ENCODE measurements around the gene PVALB.
A peak's percentile ranks its signal among the peaks of the same experiment; 100 is the strongest.

PVALB gene, protein sequence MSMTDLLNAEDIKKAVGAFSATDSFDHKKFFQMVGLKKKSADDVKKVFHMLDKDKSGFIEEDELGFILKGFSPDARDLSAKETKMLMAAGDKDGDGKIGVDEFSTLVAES

DNA sequence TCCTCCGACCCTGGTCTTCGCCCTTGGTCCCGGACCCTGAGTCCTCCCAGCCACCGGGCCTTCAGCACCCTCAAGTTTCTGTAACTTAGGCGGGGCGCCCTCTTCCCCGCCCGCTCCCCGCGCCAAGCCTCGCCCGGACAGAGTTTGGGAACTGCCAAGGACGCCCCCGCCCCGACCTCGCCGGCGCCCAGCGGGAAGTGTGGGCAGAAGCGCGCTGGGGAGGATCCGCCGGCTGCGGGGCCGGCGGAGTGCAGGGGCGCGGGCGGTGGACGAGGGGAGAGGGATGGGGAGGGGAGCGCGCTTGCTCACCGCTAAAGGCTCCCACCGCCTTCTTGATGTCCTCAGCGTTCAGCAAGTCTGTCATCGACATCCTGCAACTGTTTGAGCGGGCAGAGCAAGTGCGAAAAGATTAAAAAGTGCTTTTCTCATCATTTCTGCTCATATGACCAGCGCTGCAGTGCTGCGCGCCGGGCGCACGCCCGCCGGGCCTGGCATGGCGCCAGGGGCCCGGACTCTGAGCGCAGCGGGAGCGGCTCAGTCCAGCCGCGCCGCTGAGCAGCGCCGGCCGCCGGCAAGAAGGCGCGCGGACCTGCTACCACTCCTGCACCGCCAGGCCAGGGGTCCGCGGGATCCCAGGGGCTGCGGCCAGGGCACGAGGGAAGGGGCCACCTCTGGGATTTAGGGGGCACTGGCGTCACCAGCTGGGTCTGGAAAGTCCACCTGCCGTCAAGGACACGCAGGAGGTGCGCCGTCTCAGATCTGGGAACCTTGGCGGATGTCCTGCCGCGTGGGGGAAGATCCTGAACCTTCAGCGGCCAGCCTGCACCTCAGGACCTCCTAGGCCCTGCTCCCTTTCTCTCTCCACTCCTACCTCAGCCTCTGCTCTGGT, at the start of gene PVALB:
TSS of gene PVALB (minus strand) at position 400 of the 889 bp plus-strand sequence. CDS start at position 370, 30 bp downstream.
- DNase-seq (ENCODE audit: extremely low spot score, insufficient read length, low read depth) (no peak), FAIRE-seq (no peak)

DNA sequence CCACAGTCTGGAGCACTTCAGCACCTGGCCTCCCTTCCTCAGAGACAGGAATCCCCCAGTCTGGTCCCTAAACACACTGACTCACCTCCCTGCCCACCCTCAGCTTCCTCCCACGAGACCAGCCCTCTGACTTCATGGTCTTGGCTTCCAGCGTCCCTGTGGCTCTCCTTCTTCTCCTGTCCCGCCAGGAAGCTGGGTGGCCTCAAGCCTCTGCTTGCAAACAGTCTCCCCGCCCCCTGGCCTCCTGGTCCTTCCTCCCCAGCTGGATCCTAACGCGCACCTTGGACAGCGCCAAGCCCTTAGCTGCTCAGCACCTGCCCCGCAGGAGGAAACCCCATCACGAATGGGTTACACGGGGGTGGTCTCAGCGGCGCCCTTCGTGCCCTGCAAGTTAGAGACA, 48.5 kb upstream of the PVALB start:
- FAIRE-seq (no peak), DNase-seq (ENCODE audit: extremely low spot score, insufficient read length, low read depth) (no peak)

DNA sequence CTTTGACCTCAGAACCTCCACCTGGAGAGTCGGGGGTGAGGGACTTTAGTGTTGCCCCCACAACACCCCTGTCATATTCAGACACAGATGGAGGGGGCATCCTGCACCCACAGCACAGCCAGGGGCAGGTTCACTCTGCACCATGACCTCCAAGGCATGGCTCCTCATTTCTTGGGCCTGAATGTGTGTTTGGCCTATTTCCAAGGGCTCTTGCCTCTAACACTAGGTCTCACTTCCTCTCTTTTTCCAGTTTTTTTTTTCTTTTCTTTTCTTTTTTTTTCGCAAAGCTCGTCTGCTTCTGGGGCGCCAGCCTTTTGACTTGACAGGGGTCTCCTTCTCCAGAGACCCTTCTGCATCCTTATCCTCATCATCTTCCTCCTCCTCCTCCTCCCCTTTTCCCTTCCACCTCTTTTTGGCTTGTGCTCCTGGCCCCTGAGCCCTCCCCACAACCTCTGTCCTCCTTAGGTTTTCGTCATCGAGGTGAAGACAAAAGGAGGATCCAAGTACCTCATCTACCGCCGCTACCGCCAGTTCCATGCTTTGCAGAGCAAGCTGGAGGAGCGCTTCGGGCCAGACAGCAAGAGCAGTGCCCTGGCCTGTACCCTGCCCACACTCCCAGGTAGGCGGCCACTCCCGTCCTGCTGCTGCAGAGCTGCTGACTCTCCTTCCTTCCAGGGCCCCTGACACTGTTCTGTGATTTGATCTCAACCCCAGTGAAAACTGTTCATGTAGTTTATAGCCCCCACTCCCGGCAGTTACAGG, 47.8 kb upstream of the PVALB start:
- no peak for DNase-seq (ENCODE audit: extremely low spot score, insufficient read length, low read depth)
- FAIRE-seq = no peak

DNA sequence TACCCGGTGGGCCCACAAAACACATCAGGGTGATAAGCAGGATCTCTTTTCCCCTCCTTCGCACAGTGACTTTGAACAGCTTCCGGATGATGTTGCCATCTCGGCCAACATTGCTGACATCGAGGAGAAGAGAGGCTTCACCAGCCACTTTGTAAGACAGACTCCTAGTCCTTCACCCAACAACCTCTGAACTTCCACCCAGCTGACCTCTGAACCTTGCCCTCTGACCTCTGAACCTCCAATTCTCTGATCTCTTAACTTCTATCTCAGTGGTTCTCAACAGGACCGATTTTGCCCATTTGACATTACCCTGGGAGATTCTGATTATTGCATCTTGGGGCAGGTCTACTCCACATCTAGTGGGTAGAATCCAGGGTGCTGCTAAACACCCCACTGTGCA, 47.1 kb upstream of the PVALB start:
- DNase-seq (ENCODE audit: extremely low spot score, insufficient read length, low read depth) (no peak), FAIRE-seq (no peak)

DNA sequence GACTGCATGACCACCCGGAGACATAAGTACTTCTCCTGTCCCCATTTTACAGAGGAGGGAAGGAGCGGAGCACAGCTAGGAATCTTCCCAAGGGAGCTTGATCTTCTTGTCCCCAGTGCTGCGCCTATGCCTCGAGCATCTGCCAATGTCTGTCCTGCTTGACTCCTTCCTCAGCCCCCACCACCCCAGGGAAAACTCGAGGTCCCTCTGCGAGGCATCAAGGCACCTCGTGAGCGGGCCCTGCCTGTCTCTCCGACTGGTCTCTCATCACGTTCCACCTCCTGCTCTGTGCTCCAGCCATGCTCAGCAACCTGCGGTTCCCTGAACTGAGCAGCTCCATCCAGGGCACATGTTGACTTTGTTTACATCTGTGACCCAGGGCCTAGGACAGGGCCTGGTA, 46.4 kb upstream of the PVALB start:
- DNase-seq (ENCODE audit: extremely low spot score, insufficient read length, low read depth) (no peak), FAIRE-seq (no peak)

DNA sequence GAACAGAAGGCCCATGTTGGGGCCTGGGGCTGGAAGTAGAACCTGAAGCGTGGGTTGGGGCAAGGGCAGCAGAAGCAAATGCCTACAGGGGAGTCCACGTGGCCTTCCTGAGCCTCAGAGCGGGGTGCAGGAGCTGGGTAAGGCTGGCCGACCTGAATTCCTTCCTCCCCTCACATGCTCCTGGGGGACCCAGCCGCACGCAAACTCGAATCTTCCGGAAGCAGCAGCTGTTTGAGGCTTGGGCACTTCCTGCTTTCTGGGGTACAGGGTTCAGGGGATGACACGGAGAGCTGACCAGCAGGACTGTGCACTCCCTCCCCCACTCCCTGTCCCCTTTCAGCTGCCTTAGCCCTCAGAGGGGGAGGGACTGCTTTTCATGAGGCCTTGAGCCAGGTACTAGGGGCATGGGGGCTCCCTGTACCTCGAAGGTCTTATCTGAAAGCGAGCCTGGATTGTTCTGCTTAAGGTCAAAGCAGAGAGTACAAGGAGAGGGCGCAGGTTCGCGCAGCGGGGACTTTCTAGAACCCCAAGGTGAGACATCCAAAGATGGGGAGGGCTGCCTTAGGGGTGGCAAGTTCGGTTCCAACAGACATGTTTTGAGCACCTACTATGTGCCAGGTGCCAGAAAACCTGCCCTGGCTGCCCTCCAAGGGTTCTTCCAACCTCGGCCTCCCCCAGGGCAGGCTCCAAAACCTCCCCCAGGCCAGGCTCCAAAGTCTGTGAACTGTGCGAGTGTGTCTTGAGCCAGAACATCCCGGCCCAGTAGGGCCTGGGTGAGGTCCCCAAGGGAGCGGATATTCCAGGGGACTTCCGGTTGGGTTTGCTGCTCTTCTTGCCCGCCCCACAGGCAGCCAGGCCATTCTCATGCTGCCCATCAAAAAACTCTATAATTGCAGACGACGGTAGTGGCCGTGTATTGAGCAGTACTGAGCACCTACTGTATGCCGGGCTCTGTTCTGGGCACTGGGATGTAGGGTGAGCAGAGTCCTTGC, 45.7 kb upstream of the PVALB start:
- peak; percentile 98 for FAIRE-seq
- DNase-seq (ENCODE audit: extremely low spot score, insufficient read length, low read depth) = peak; percentile 60

DNA sequence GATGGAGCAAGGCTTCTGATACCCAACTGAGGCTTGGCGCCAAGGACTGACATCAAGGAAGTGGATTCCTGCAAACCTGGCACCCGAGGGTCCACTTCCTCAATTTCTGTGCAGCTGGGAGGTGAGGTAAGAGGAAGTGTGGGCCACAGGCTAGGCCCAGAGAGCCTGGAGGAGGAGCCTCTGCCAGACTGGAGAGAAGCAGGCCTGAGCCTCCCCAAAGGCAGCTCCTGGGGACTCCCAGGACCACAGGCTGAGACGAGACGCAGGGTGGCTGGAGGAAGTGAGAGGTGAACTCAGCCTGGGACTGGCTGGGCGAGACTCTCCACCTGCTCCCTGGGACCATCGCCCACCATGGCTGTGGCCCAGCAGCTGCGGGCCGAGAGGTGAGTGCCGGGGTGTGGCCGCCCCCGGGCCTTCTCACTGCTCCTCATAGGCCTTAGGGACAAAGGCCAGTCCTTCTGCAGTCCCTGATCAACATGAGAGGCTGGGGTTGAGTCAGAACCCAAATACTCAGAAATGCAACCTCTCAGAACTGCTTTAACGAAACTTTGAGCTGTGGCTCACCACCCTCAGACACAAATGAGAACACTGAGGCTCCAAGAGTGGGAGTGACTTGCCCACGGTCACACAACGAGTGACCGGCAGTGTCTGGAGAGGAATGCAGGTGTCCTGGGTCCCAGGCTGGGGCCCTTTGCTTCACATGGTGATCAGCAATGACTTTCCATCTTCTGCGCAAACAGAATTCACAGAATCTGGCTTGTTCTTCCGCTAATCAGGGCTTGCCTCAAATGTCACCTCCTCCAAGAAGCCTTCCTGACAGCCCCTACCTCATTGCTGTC, 44.2 kb upstream of the PVALB start, which contains the start of gene NCF4:
TSS of gene NCF4 (plus strand) at position 186 of the 839 bp plus-strand sequence. CDS start at position 352, 166 bp downstream.
- FAIRE-seq = peak; percentile 100
- peak; percentile 82 for DNase-seq (ENCODE audit: extremely low spot score, insufficient read length, low read depth)

DNA sequence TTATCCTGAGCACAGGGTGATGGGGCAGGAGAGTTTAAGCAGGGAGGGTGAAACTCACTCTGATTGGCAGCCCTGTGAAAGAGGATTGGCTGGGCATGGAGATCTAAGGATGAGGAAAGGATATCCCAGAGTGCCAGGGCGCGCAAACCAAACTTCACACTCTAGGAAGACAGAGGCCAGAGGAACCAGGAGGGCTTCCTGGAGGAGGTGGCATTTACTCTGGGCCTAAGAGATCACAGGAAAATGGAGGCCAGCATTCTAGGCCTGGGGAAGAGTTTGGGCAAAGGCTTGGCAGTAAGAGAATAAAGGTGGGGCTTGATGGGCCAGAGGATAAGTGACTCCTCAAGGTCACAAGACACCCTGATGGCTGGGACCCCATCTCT, 43.6 kb upstream of the PVALB start:
- FAIRE-seq = no peak
- no peak for DNase-seq (ENCODE audit: extremely low spot score, insufficient read length, low read depth)

DNA sequence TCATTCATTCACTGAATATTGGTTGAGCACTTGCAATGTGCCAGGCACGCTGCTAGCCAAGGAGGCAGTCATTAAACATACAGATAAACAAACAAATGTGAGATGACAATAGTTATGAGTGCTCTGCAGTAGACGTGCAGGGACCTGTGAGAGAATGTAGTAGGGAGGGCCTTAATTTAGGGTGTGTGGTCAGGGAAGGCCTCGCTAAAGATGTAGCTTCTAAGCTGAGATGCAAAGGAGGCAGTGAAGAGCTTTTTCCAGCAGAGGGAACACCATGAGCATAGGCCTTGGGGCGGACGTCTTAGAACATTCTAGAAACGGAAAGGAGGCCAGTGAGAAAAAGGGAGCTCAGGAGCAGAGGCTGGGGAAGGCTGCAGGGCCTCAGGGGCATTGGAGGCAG, 43.2 kb upstream of the PVALB start:
- FAIRE-seq (no peak), DNase-seq (ENCODE audit: extremely low spot score, insufficient read length, low read depth) (no peak)

DNA sequence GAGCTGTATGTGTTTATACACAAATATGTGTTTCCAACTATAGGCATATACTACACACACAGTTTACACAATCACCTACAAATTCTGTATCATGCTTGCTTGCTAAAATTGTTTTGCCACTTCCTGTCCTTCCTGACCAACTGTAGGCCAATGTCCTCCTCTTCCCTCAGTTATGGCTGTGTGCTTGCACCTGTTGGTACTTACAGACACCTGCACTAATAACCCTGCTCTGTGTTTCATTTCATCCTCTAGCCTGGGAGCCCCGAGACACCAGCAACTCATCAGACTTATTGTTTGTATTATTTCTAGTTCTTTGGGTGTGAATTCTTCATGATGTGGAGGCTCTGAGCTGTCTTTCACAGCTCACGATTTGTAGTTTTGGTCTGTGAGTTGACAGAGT, 42.1 kb upstream of the PVALB start:
- DNase-seq (ENCODE audit: extremely low spot score, insufficient read length, low read depth) (no peak), FAIRE-seq (peak; percentile 77)

DNA sequence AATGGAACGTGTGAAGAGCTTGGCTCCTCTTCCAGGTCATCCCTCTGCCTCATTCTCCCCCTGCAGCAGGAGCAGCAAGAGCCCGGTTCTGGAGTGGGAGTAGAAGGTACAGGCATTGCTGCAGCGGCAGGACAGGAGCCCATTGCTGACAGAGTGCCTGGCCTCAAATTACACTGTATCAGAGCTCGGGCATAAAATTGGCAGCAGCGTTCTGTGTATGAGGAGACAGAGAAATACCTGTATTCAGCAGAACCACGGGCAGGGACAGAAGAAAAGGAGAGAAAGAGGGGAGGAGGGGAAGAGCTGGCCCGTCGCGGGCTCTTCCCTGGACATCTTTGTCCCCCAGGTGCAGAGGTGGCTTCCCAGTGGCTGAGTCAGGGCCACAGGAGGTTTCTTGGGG, 41.3 kb upstream of the PVALB start:
- no peak for FAIRE-seq
- no peak for DNase-seq (ENCODE audit: extremely low spot score, insufficient read length, low read depth)

DNA sequence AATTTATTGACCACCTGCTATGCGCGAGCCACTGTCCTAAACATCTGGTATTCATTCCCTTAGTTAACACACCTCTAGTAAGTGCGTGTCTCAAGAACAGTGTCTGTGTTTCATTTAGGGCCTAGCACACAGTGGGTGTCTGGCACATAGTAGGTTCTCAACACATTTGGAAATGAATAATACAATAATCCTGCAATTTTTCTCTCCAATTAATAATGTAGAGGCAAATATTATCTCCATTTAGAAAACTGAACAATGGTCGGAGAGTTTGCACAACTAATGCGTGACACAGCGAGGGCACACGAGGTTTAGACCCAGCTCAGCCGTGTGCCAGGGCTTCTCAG, 39.9 kb upstream of the PVALB start:
- no peak for DNase-seq (ENCODE audit: extremely low spot score, insufficient read length, low read depth)
- FAIRE-seq = no peak

DNA sequence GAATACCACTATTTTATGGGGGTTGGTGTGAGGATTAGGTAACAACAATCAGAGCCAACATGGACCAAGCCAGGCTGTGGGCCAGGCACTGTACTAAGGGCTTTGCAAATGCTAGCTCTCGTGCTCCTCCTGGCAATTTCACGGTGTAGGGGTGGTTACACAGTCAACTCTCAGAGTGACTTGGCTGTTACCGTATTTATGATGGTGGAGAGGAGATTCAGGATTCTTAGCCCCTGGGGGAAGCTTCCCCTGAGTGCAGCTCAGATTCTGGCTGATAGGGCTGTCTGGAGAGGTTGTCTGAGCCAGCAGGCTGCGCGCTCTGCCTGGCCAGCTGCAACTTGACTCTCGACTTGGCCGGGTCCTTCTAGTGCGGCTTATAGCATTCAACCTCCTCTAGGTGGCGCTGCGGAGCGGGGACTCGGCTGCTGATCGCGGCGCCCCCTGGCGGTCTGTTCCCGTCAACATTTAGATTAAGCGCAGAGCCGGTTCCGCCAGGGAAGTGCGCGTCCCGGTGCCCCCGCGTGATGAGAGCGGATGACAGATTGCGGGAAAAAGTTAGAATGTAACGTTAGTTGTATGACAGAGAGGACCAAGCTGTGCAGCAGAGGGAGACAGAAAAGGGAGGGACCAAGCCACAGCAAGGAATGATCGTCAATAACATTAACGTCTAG, 39.4 kb upstream of the PVALB start:
- DNase-seq (ENCODE audit: extremely low spot score, insufficient read length, low read depth) (peak; percentile 54), FAIRE-seq (peak; percentile 95)

DNA sequence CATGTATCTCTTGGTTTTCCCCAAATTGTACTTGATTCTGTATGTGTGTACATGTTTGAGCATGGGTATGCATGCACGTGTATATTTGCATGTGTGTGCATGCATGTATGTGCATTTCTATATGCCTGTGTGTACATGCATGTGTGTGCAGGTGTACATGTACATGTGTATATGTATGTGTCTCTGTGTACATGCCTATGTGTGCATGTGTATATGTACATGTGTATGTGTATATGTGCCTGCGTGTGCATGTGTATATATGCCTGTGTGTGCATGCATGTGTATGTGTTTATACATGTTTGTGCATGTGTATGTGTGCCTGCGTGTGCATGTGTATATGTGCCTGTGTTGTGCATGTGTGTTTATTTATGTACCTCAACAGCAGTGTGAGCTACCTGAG, 38.6 kb upstream of the PVALB start:
- no peak for FAIRE-seq
- DNase-seq (ENCODE audit: extremely low spot score, insufficient read length, low read depth) = no peak

DNA sequence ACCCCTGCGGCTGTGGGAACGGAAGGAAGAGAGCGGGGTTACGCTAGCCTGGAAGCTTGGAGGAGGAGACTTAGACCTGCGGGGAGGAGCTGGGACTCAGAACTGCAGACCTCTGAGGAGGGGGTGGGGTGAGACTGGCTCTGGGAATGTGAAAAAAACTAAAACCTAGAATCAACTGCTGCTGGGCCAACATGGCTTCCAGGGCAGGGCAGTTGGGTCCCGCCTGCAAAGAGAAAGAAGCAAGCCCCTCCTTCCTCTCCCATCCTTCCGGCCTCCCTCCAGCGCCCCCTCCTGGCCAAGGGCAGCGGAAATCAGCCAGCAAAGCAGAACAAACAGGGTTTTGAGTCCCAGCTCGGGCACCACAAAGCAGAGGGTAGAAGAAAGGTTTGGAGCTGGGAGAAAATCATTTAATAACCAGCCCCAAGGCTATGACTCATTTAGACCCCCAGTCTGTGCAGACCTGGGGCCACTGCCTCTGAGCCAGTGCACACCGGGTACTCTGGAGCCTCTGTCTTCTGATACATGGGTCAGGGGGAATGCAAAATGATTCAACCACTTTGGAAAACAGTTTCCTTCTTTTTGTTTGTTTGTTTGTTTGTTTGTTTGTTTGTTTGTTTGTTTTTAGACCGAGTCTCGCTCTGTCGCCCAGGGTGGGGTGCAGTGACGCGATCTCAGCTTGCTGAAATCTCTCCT, 36.7 kb upstream of the PVALB start:
- DNase-seq (ENCODE audit: extremely low spot score, insufficient read length, low read depth) (peak; percentile 60), FAIRE-seq (peak; percentile 91)

DNA sequence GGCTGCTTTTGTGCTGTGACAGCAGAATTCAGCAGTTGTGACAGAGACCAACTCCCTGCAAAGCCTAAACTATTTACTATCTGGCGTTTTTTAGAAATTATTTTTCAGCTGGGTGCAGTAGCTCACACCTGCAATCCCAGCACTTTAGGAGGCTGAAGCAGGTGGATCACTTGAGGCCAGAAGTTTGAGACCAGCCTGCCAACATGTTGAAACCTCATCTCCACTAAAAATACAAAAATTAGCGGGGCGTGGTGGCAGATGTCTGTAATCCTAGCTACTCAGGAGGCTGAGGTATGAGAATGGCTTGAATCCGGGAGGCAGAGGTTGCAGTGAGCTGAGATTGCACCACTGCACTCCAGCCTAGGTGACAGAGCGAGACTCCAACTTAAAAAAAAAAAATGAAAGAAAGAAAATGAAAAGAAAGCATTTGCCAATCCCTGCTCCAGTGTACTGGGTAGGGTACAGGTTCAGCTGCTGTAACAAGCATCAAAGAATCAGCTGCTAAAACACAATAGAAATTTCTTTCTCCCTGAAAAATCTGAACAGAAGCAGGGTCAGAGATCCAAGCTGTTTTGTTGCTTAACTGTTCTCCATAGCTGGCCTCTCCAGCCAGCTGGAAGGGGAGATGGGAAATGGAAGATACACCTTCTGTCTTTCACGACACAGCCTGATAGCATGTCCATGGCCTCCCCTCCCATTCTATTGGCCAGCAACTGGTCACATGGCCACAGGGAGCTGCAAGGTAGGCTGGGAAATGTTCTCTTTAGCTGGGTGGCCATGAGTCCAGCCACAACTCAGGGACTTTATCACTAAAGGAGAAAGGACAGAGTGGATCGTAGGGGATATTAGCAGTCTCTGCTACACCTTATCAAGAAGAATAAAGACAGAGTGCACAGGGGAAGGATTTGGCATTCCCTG, 35.5 kb upstream of the PVALB start:
- FAIRE-seq = no peak
- no peak for DNase-seq (ENCODE audit: extremely low spot score, insufficient read length, low read depth)

DNA sequence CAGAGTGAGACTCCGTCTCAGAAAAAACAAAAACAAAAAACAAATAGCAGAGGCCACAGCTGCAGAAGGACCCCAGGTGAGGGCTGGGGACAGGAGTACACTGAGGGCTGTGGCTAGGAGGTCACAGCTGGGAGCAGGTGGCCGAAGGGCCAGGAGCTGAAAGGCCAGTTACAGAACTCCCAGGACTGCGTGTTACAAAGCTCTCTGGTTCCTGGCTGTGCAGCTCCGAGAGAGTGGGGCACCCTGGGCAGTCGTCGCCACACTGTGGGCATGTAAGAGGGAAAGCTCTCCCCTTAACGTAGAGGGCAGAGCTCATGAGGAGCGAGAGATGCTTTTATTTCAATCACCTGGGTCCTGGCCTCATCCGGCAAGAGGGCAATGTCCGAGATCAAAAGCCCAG, 33.8 kb upstream of the PVALB start:
- no peak for FAIRE-seq
- no peak for DNase-seq (ENCODE audit: extremely low spot score, insufficient read length, low read depth)
